CD4-positive, CD25-positive, alpha-beta regulatory T cell (primary cell): ENCODE data around the gene LANCL3. TPM values are rescaled to one million over a fixed set of nuclear protein-coding genes. Genes with fewer than 3 reads are reported as not detected.

Experiments
- ATAC-seq, 2 donors: fragments of 150-1000 bp; cut with Tn5 transposase; one replicate each; pipeline ENCODE4 v1.10.0; 2021; ENCODE audit warnings: low read depth in 2 of 2, moderate number of reproducible peaks in 2 of 2, moderate library complexity in 1 of 2
- DNase-seq, 3 donors: peaks; one replicate each; pipeline versions ENCODE4 v3.0.0 to v3.0.0-alpha.2; 2012 to 2022; ENCODE audit warnings: mixed read lengths in 1 of 3
- H3K27ac ChIP-seq: one replicate; pipeline ENCODE4 v1.7.0; 2013; ENCODE audit warnings: mild to moderate bottlenecking, low read length; ENCODE audit not compliant: insufficient read depth, poor library complexity, severe bottlenecking
- H3K27me3 ChIP-seq: one replicate; pipeline ENCODE4 v1.7.0; 2013; ENCODE audit warnings: low read length; ENCODE audit not compliant: control insufficient read depth, insufficient read depth
- H3K36me3 ChIP-seq: one replicate; pipeline ENCODE4 v1.7.0; 2013; ENCODE audit warnings: mild to moderate bottlenecking, low read length, moderate library complexity; ENCODE audit not compliant: control insufficient read depth, insufficient read depth
- H3K4me1 ChIP-seq: 2 replicates; pipeline ENCODE4 v1.7.0; 2013; ENCODE audit warnings: mild to moderate bottlenecking, low read length; ENCODE audit not compliant: insufficient read depth, control insufficient read depth, poor library complexity, severe bottlenecking
- H3K4me3 ChIP-seq: one replicate; pipeline ENCODE4 v1.7.0; 2013; ENCODE audit warnings: low read depth, mild to moderate bottlenecking, low read length, moderate library complexity
- H3K9me3 ChIP-seq, 2 experiments: 1 replicate in 1 of 2; 2 replicates in 1 of 2; pipeline ENCODE4 v1.7.0; 2013; ENCODE audit warnings: low read length in 2 of 2, mild to moderate bottlenecking in 1 of 2, moderate library complexity in 1 of 2; ENCODE audit not compliant: control insufficient read depth in 2 of 2
- H3K27ac Mint-ChIP-seq, 3 donors: one replicate each; pipeline ENCODE4 v1.8.0; 2020 to 2022; ENCODE audit warnings: mild to moderate bottlenecking in 3 of 3, mixed read lengths in 3 of 3, moderate library complexity in 2 of 3
- H3K27me3 Mint-ChIP-seq: one replicate; pipeline ENCODE4 v1.8.0; 2022; ENCODE audit warnings: mild to moderate bottlenecking, mixed read lengths
- H3K36me3 Mint-ChIP-seq: one replicate; pipeline ENCODE4 v1.8.0; 2020; ENCODE audit warnings: mixed read lengths
- H3K4me1 Mint-ChIP-seq, 4 donors: one replicate each; pipeline ENCODE4 v1.8.0; 2020 to 2022; ENCODE audit warnings: mixed read lengths in 4 of 4, mild to moderate bottlenecking in 1 of 4
- H3K4me3 Mint-ChIP-seq, 4 donors: one replicate each; pipeline ENCODE4 v1.8.0; 2020 to 2022; ENCODE audit warnings: mild to moderate bottlenecking in 4 of 4, mixed read lengths in 4 of 4, moderate library complexity in 3 of 4
- H3K9me3 Mint-ChIP-seq, 7 donors: one replicate each; pipeline ENCODE4 v1.8.0; 2020 to 2022; ENCODE audit warnings: mixed read lengths in 7 of 7, mild to moderate bottlenecking in 3 of 7, moderate library complexity in 2 of 7
- polyA plus RNA-seq, 4 donors: library from polyadenylated mRNA; unstranded; fragments of 300-500 nt; fragmentation: Illumina TruSeq; gene quantifications; one replicate each; pipeline ENCODE4 v1.2.3, GENCODE V29; 2021
- total RNA-seq: library from RNA; stranded (reverse); gene quantifications from one replicate; pipeline ENCODE4 v1.2.3, GENCODE V29; 2022

LANCL3 gene
- total and polyA plus RNA-seq, 5 donors from 2014 or later: 0.35 TPM; not detected in 4

DNA sequence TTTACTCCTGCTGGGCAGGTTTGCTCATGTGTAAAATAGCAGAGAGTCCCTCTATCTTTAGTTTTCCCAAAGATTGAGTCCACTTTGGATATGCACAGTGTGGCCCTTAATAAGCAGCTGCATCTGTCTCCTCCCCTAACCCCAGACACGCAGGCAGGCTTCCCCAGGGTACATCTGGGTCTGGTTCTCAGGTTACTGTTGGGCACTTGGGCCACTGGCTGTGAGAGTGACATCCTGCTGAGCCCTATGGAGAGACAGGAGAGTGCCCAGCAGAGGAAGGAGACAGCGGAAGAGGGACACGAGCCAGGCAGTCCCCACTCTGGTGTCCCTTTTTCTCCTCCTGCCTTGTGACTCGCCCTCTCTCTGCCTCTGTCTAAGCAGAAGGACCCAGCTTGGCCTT is 130.1 kb downstream of the LANCL3 start:
- peaks cover 0 to 2% (median 0%) of the 10 kb centered on the region in 7 donors for H3K9me3 Mint-ChIP-seq
- Histone ChIP-seq H3K27ac (no peak overlapping the region), H3K27me3 (no peaks in the 10 kb centered on the region), H3K4me1 (no peaks in the 10 kb centered on the region), H3K4me3 (no peak overlapping the region), H3K36me3 (no peaks in the 10 kb centered on the region), H3K9me3 (no peaks in the 10 kb centered on the region)
- H3K36me3 Mint-ChIP-seq: no peaks in the 10 kb centered on the region
- no peak overlapping the region for H3K27ac Mint-ChIP-seq
- DNase-seq: no peak
- no peak overlapping the region for H3K4me3 Mint-ChIP-seq
- no peak for ATAC-seq
- H3K27me3 Mint-ChIP-seq: no peaks in the 10 kb centered on the region
- no peaks in the 10 kb centered on the region for H3K4me1 Mint-ChIP-seq

DNA sequence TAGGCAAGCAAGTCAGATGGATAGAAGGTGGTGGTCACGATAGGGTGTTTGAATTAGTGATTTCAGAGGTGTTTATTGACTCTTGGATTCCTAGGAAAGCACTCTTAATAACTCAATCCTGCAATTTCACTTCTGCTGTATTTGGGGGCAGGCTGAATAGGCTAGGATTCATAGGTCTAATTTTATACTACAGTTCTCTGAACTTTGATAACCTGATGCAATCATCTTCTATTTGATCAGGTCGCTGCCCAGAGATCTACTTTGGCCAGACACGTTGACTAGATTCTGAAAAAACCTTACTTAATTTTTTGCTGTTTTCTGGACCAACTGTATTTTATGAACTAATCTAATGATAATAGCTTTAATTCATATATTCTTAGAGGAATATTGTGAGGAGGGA is 140.5 kb downstream of the LANCL3 start:
- no peak overlapping the region for H3K27ac ChIP-seq
- no peaks in the 10 kb centered on the region for H3K9me3 ChIP-seq
- Mint-ChIP-seq H3K27me3 (no peaks in the 10 kb centered on the region), H3K4me1 (no peaks in the 10 kb centered on the region), H3K27ac (no peak overlapping the region), H3K4me3 (no peak overlapping the region), H3K36me3 (no peaks in the 10 kb centered on the region), H3K9me3 (peaks cover 0 to 2% (median 0%) of the 10 kb centered on the region in 7 donors)
- H3K4me3 ChIP-seq: no peak overlapping the region
- ATAC-seq (no peak), DNase-seq (no peak)
- no peaks in the 10 kb centered on the region for H3K27me3 ChIP-seq
- no peaks in the 10 kb centered on the region for H3K4me1 ChIP-seq
- H3K36me3 ChIP-seq: no peaks in the 10 kb centered on the region

DNA sequence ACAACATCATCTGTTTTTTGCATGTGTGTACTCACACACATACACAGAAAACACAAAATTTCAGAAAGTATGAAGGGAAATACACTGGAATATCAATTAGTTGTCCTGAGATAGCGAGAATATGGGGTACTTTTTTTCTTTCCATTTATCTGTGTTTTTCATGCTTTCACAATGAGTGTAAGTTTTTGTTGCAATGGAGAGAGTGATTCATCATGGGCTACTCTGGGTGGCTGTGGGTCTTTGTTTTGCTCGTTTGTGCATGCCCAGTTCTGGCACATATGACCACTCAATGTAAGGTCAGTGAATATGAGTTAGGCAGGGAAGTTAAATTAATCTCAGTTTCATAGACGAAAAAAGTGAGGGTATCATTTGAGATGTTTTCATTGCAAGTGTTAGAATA is 141.0 kb downstream of the LANCL3 start:
- Mint-ChIP-seq H3K27ac (no peak overlapping the region), H3K4me1 (no peaks in the 10 kb centered on the region), H3K9me3 (peaks cover 0 to 2% (median 0%) of the 10 kb centered on the region in 7 donors), H3K4me3 (no peak overlapping the region), H3K36me3 (no peaks in the 10 kb centered on the region), H3K27me3 (no peaks in the 10 kb centered on the region)
- no peak for ATAC-seq
- H3K4me1 ChIP-seq: no peaks in the 10 kb centered on the region
- DNase-seq: no peak
- no peaks in the 10 kb centered on the region for H3K27me3 ChIP-seq
- no peaks in the 10 kb centered on the region for H3K9me3 ChIP-seq
- H3K27ac ChIP-seq: no peak overlapping the region
- H3K4me3 ChIP-seq: no peak overlapping the region
- no peaks in the 10 kb centered on the region for H3K36me3 ChIP-seq

GRCh38 chrX:37714479-37714878 is 143.0 kb downstream of the LANCL3 start:
- Mint-ChIP-seq H3K27me3 (no peaks in the 10 kb centered on the region), H3K4me3 (no peak overlapping the region), H3K27ac (no peak overlapping the region), H3K9me3 (peaks cover 0 to 7% (median 2%) of the 10 kb centered on the region in 7 donors), H3K4me1 (no peaks in the 10 kb centered on the region), H3K36me3 (no peaks in the 10 kb centered on the region)
- Histone ChIP-seq H3K27ac (no peak overlapping the region), H3K4me3 (no peak overlapping the region), H3K4me1 (no peaks in the 10 kb centered on the region), H3K36me3 (no peaks in the 10 kb centered on the region), H3K27me3 (no peaks in the 10 kb centered on the region), H3K9me3 (no peaks in the 10 kb centered on the region)
- DNase-seq (no peak), ATAC-seq (no peak)

DNA sequence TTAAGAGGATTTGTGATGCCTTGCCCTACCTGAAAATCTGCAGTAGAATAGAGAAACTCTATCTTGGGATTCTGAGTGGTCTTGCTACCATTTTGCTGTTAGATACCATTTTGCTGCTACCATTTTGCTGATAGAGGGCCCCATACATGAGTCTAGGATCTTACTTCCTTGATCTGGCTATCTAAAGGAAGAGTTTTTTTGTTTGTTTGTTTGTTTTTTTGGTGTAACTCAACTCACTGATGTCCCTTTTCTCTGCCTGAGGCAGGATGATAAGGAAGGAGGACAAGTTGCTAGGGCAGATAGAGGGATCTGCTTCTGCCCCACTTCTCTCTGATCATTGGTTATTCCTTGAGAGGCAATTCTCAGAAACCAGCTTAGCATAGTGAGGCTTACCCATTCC is 145.1 kb downstream of the LANCL3 start:
- H3K4me1 ChIP-seq: no peaks in the 10 kb centered on the region

DNA sequence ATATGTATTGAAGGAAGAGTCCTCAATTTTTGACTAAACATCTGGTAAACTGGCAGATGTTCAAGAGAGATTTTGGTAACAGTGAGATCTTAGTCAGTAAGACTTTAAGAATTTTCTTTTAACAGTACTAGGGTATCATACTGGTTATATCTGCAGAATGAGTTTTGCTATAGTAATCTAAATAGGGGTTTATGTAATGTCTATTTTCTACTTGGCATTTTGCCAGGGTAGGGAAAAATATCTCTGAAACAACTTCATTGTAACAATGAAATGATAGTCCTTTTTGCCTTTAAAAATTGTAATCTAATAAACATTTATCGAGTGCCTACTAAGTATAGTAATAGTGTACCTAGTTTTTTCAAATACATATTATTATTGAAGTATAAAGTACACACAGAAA is 146.2 kb downstream of the LANCL3 start:
- Mint-ChIP-seq H3K9me3 (peaks cover 0 to 7% (median 2%) of the 10 kb centered on the region in 7 donors), H3K4me3 (no peak overlapping the region), H3K4me1 (no peaks in the 10 kb centered on the region), H3K27ac (no peak overlapping the region), H3K27me3 (no peaks in the 10 kb centered on the region), H3K36me3 (no peaks in the 10 kb centered on the region)
- Histone ChIP-seq H3K9me3 (no peaks in the 10 kb centered on the region), H3K36me3 (no peaks in the 10 kb centered on the region), H3K4me1 (no peaks in the 10 kb centered on the region), H3K27ac (no peak overlapping the region), H3K27me3 (no peaks in the 10 kb centered on the region), H3K4me3 (no peak overlapping the region)
- no peak for DNase-seq
- no peak for ATAC-seq

More for the DNA sequence above, 145.1 kb downstream of the LANCL3 start:
- H3K27ac ChIP-seq: no peak overlapping the region
- no peak for DNase-seq
- no peaks in the 10 kb centered on the region for H3K9me3 ChIP-seq
- ATAC-seq: no peak
- H3K36me3 ChIP-seq: no peaks in the 10 kb centered on the region
- Mint-ChIP-seq H3K4me1 (no peaks in the 10 kb centered on the region), H3K4me3 (no peak overlapping the region), H3K27me3 (no peaks in the 10 kb centered on the region), H3K36me3 (no peaks in the 10 kb centered on the region), H3K9me3 (peaks cover 0 to 7% (median 2%) of the 10 kb centered on the region in 7 donors), H3K27ac (no peak overlapping the region)
- no peaks in the 10 kb centered on the region for H3K27me3 ChIP-seq
- H3K4me3 ChIP-seq: no peak overlapping the region

DNA sequence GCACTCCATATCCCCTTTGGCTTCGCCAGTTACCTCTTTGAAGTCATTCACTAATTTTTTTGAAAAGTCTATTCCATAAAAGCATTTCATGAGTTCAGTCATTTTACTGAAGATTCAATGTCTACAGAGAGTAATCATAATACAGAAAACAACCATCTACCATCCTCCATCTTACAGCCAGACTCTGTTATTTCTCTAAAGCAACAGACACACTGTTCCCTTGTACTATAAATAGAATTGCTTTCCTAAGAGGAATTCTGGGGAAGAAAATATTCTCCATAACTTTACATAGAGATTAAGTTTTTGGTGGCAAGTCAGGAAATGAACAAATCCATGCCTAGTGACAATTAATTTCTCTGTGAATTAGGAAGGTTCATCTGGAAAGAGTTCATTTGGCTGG is 151.1 kb downstream of the LANCL3 start:
- H3K9me3 Mint-ChIP-seq: peaks cover 0 to 7% (median 2%) of the 10 kb centered on the region in 7 donors
- no peak overlapping the region for H3K4me3 Mint-ChIP-seq
- H3K36me3 ChIP-seq: no peaks in the 10 kb centered on the region
- DNase-seq (no peak), ATAC-seq (no peak)
- H3K4me1 ChIP-seq: no peaks in the 10 kb centered on the region
- no peaks in the 10 kb centered on the region for H3K9me3 ChIP-seq
- no peaks in the 10 kb centered on the region for H3K4me1 Mint-ChIP-seq
- H3K4me3 ChIP-seq: no peak overlapping the region
- H3K27ac ChIP-seq: no peak overlapping the region
- no peaks in the 10 kb centered on the region for H3K36me3 Mint-ChIP-seq
- no peaks in the 10 kb centered on the region for H3K27me3 ChIP-seq
- peaks cover 16% of the 10 kb centered on the region for H3K27me3 Mint-ChIP-seq
- no peak overlapping the region for H3K27ac Mint-ChIP-seq

- Histone ChIP-seq H3K27me3 (no peaks in the 10 kb centered on the region), H3K4me1 (no peaks in the 10 kb centered on the region), H3K9me3 (no peaks in the 10 kb centered on the region), H3K4me3 (no peak overlapping the region), H3K36me3 (no peaks in the 10 kb centered on the region), H3K27ac (no peak overlapping the region)
- Mint-ChIP-seq H3K27me3 (peaks cover 21% of the 10 kb centered on the region), H3K36me3 (no peaks in the 10 kb centered on the region), H3K9me3 (peaks cover 0 to 4% (median 0%) of the 10 kb centered on the region in 7 donors), H3K4me3 (no peak overlapping the region), H3K4me1 (no peaks in the 10 kb centered on the region), H3K27ac (no peak overlapping the region)
- no peak for ATAC-seq
- DNase-seq: no peak
These were observed 154.9 kb downstream of the LANCL3 start for GRCh38 chrX:37726346-37726745.
